Measurements from ENCODE around the gene RIOK1.

GRCh38 chr6:7418238-7418905 is 28.8 kb downstream of the RIOK1 start:
- TF ChIP-seq CTCF (IDR thresholded peaks at IDR 0.05; ENCODE audit: low read depth, low read length) = no peak
- TF ChIP-seq EZH2phosphoT487 (IDR thresholded peaks at IDR 0.05; ENCODE audit: low read depth) = no peak

Measured in OCI-LY3 (cell line).